ENCODE results near the gene RIN1. TPM values are rescaled to one million over a fixed set of nuclear protein-coding genes. Genes with fewer than 3 reads are reported as not detected.

RIN1 gene
- total RNA-seq, 1 donor from 2014 or later, result 32.3 TPM

DNA sequence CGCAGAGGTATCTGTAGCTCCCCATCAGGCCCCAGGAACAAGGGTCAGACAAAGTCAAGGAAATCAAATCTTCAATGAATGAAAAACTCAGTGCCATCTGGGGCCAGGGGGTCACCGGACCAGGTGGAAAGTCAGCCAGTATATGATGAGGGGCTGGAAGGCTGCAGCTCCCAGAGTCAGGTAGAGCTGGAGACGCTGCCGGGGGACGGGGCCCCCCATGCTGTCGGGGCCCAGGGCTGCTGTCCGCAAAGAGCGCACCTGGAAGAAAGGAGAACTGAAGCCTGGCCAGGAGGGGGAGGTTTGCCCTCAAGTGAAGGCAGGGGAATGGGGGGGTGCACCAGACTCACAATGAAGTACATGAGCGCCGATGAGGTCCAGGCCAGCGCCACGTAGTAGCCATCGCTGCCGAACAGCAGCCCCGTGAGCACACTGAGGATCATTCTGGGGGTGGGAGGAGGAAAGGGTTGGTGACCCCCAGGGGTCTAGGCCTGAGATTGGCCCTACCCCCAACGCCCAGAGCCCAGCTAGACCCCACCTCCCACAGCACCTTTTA lies 51.6 kb downstream of the RIN1 start:
- no peak for DNase-seq (ENCODE audit: low read depth)

DNA sequence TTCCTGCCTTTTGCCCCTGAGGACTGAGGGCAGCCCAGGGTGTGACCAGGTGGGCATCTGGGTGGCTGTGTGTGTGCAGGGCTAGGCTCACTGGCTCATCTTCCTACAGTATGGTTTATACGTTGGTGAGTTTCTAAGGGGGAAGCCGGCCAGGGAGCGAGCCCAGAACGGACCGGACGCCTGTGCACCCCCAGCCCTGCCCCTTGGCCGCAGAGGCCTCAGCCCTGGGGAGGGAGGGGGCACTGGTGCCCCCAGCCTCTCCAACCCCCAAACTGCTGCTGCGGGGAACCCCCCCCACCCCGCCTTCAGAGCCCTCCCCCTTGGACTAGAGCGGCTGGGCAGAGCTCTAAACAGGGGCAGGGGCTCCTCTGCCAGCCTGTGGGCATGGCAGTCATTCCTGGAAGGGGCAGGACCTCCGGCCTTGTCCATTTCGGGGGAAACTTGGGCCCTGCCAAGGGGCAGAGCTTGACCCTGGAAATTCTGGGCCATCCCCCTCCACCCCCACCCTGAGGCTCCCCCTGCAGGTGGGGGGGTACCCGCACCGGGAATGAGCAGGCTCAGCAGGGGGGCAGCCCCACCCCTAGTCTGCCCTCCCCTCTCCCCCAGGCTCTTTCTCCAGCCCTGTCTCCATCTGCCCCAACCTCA lies 52.7 kb downstream of the RIN1 start:
- no peak for DNase-seq (ENCODE audit: low read depth)

DNA sequence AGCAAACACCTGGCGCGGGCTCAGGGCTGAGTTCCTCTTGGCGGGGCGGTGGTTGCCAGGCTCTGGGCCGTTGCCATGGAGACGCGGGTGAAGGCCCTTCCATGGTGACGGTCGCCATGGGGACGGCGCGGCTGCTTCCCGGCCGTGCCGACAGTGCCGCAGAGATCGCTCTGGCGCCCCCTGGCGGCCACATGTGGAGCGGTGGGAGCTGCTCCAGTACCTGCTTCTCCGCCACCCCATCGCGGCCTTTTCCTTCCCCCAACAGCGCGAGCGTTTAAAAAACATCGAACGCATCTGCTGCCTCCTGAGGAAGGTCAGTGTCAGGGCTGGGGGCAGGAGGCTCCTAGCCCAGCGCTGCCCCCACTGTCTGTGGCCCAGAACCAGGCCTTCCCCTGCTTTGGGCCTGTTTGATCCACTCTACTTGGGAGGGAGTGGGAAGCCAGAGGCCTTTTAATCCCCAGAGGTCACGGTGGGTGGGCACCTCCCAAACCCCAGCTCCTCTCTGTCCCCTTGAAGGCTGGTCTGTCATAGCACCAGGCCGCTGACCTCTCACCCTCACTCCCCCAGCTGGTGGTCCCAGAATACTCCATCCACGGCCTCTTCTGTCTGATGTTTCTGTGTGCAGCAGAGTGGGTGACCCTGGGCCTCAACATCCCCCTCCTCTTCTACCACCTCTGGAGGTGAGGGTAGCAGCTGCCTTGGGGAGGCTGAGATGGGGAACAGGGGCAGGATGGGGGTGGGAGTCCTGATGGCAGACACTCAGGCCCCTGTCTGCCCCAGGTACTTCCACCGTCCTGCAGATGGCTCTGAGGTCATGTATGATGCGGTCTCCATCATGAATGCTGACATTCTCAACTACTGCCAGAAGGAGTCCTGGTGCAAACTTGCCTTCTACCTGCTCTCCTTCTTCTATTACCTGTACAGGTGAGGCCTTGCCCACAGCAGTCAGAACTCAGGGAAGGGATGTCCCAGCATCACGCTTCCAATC lies 53.5 kb downstream of the RIN1 start:
- peak; percentile 92 for DNase-seq (ENCODE audit: low read depth)

Other genes with a start within 250 kb of the RIN1 start
- gene KLC2, start 78.7 kb downstream of the RIN1 start, total RNA-seq, result 37.6 and 49.9 TPM in 2 replicates
- gene RAB1B, start 67.8 kb downstream of the RIN1 start, total RNA-seq, result 143 and 146 TPM in 2 replicates
- gene CNIH2, start 58.3 kb downstream of the RIN1 start, total RNA-seq, result 1.3 and 1.9 TPM in 2 replicates
- 115 and 165 TPM in 2 replicates for gene YIF1A, start 47.3 kb downstream of the RIN1 start, total RNA-seq
- 0.08 and 0.26 TPM in 2 replicates for gene TMEM151A, start 44.5 kb downstream of the RIN1 start, total RNA-seq
- gene CD248, start 19.4 kb downstream of the RIN1 start, total RNA-seq, result not detected in 2 replicates
- 45.9 and 56.1 TPM in 2 replicates for gene BRMS1, start 8.7 kb upstream of the RIN1 start, total RNA-seq
- 60.3 and 69.3 TPM in 2 replicates for gene B4GAT1, start 11.2 kb upstream of the RIN1 start, total RNA-seq
- gene SLC29A2, start 35.3 kb upstream of the RIN1 start, total RNA-seq, result 4.5 and 8.5 TPM in 2 replicates
- not detected in 2 replicates for gene NPAS4, start 84.6 kb upstream of the RIN1 start, total RNA-seq
- gene MRPL11, start 102.4 kb upstream of the RIN1 start, total RNA-seq, result 23.1 and 27.9 TPM in 2 replicates
- gene PELI3, start 130.5 kb upstream of the RIN1 start, total RNA-seq, result 5.5 and 9.3 TPM in 2 replicates
- 52.7 TPM in 2 replicates for gene DPP3, start 144.0 kb upstream of the RIN1 start, total RNA-seq
- 29.5 and 39.6 TPM in 2 replicates for gene BBS1, start 174.2 kb upstream of the RIN1 start, total RNA-seq
- gene ZDHHC24, start 209.6 kb upstream of the RIN1 start, total RNA-seq, result 15.7 and 20.9 TPM in 2 replicates
- gene ACTN3, start 210.5 kb upstream of the RIN1 start, total RNA-seq, result 0.75 and 1.5 TPM in 2 replicates
- gene CTSF, start 232.2 kb upstream of the RIN1 start, total RNA-seq, result 52.8 and 73.8 TPM in 2 replicates